ENCODE data around the gene MYH11. TPM values are rescaled to one million over a fixed set of nuclear protein-coding genes. Genes with fewer than 3 reads are reported as not detected.

The MYH11 gene
- total and polyA plus RNA-seq, 2 of the 13 experiments (the other 11 are each of a cell fraction or from before 2014, with no cell fraction given) = not detected

DNA sequence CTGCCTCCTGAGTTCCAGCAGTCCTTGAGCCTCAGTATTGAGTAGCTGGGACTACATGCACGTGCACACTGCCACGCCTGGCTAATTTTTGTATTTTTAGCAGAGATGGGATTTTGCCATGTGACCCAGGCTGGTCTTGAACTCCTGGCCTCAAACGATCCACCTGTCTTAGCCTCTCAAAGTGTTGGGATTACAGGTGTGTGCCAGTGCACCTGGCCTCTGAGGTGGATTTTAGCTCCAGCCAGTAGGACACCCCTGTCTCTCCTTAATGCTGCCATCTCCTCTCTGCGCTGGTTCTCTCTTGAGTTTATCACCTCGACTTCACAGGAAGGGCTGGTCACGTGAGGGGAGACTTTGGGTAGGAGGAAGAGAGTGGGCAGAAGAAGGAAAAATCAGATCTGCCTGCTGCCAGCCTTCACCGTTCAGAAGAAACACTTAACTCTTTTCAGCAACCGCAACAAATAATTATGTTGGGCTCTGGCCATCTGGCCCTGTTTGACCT lies 151.7 kb downstream of the MYH11 start (continued):
- TF ChIP-seq, protein P1, sequence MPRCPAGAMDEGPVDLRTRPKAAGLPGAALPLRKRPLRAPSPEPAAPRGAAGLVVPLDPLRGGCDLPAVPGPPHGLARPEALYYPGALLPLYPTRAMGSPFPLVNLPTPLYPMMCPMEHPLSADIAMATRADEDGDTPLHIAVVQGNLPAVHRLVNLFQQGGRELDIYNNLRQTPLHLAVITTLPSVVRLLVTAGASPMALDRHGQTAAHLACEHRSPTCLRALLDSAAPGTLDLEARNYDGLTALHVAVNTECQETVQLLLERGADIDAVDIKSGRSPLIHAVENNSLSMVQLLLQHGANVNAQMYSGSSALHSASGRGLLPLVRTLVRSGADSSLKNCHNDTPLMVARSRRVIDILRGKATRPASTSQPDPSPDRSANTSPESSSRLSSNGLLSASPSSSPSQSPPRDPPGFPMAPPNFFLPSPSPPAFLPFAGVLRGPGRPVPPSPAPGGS (CRISPR knock-in tag; IDR thresholded peaks at IDR 0.05) = 0 out of 2 replicates have a peak, but pooled peaks have one; percentile 22
- 0 out of 2 replicates have a peak, but pooled peaks have one; percentile 13 for TF ChIP-seq NRL (CRISPR knock-in tag; IDR thresholded peaks at IDR 0.05; ENCODE audit: borderline replicate concordance)

DNA sequence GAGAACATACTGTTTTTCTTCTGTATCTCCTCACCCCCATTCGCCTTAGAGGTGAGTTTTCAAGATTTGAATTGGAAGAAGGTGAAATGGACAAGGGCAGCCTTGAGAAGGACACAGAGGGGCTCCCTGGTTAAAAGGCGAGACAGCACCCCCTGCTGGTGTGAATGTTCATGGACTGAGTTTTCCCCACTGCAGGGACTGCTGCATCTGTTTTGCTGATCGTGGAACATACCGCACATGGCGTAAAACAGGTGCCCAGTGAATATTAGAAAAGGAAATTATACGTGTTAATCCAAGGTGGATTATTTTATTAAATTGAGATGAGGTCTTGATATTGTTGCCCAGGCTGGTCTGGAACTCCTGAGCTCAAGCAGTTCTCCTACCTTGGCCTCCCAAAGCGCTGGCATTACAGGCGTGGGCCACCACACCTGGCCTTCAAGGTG lies 152.3 kb downstream of the MYH11 start:
- CTCF ChIA-PET (ENCODE audit: low intra/inter-chr PET ratio, low total read pairs) = interaction anchor here (0.7 to 2.3 kb wide), 5 partner anchors 22 to 277 kb away, joined by 3 to 29 read pairs (median 3); no protein-coding TSS in a partner anchor
- TF ChIP-seq GTF3A (CRISPR knock-in tag; conservative IDR thresholded peaks at IDR 0.05) = no peak
- 0 out of 2 replicates have a peak, but pooled peaks have one; percentile 22 for TF ChIP-seq HOXA5 (CRISPR knock-in tag; IDR thresholded peaks at IDR 0.05)
- TF ChIP-seq, protein P2, sequence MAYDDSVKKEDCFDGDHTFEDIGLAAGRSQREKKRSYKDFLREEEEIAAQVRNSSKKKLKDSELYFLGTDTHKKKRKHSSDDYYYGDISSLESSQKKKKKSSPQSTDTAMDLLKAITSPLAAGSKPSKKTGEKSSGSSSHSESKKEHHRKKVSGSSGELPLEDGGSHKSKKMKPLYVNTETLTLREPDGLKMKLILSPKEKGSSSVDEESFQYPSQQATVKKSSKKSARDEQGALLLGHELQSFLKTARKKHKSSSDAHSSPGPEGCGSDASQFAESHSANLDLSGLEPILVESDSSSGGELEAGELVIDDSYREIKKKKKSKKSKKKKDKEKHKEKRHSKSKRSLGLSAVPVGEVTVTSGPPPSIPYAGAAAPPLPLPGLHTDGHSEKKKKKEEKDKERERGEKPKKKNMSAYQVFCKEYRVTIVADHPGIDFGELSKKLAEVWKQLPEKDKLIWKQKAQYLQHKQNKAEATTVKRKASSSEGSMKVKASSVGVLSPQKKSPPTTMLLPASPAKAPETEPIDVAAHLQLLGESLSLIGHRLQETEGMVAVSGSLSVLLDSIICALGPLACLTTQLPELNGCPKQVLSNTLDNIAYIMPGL (CRISPR knock-in tag; IDR thresholded peaks at IDR 0.05; ENCODE audit: borderline replicate concordance in 1 of 2, low read depth in 1 of 2) = peak in 1 of 2 experiments; percentile 33; a peak in 1 of 4 replicates
- peak; percentile 38 for TF ChIP-seq TBL1XR1 (IDR thresholded peaks at IDR 0.05; ENCODE audit: borderline replicate concordance, low read length, partially characterized antibody)
- TF ChIP-seq BCL6 (CRISPR knock-in tag; IDR thresholded peaks at IDR 0.05) = peak; percentile 10; the same call in 1 of the 2 replicates
- peak; percentile 48; the same call in 1 of the 2 replicates for TF ChIP-seq ZNF598 (CRISPR knock-in tag; IDR thresholded peaks at IDR 0.05; ENCODE audit: borderline replicate concordance)
- TF ChIP-seq ARNT2 (CRISPR knock-in tag; IDR thresholded peaks at IDR 0.05; ENCODE audit: low read depth) = 0 out of 2 replicates have a peak, but pooled peaks have one; percentile 2
- TF ChIP-seq SMC3 (IDR thresholded peaks at IDR 0.05; ENCODE audit: low read length) = peak; percentile 91
- no peak for TF ChIP-seq HIVEP1 (CRISPR knock-in tag; IDR thresholded peaks at IDR 0.05)
- peak; percentile 5; the same call in 1 of the 2 replicates for TF ChIP-seq DNMT1 (CRISPR knock-in tag; IDR thresholded peaks at IDR 0.05)
- TF ChIP-seq NR2F1 (CRISPR knock-in tag; IDR thresholded peaks at IDR 0.05) = 0 out of 4 replicates have a peak, but pooled peaks of 1 of the 2 experiments have one; percentile 12
- peak; percentile 45; the same call in 1 of the 2 replicates for TF ChIP-seq FOSL2 (CRISPR knock-in tag; IDR thresholded peaks at IDR 0.05)
- peak; percentile 68 for TF ChIP-seq RBM22 (optimal IDR thresholded peaks at IDR 0.05; ENCODE audit: low read length)
- TF ChIP-seq, protein P3, sequence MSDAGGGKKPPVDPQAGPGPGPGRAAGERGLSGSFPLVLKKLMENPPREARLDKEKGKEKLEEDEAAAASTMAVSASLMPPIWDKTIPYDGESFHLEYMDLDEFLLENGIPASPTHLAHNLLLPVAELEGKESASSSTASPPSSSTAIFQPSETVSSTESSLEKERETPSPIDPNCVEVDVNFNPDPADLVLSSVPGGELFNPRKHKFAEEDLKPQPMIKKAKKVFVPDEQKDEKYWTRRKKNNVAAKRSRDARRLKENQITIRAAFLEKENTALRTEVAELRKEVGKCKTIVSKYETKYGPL (CRISPR knock-in tag; IDR thresholded peaks at IDR 0.05) = no peak
- TF ChIP-seq RAD21 (CRISPR knock-in tag; IDR thresholded peaks at IDR 0.05) = peak; percentile 87
- no peak for TF ChIP-seq ZFYVE20 (CRISPR knock-in tag; IDR thresholded peaks at IDR 0.05; ENCODE audit: borderline replicate concordance, low read depth)

More for the DNA sequence above, 152.3 kb downstream of the MYH11 start:
- Histone ChIP-seq H3K4me2 (ENCODE audit: low read depth, low read length) (no peak overlapping the region), H3K9ac (ENCODE audit: insufficient read depth, low read depth, low read length) (no peak overlapping the region), H3K27ac (ENCODE audit: extremely low read length, insufficient read depth, low read length) (no peak overlapping the region), H3K4me3 (replicated peaks in 1 of 3; ENCODE audit: insufficient read depth in 1 of 3, low read depth in 2 of 3, low read length in 3 of 3) (no peak overlapping the region), H4K20me1 (ENCODE audit: insufficient read depth, low read length) (no peaks in the 10 kb centered on the region), H3K36me3 (replicated peaks in 1 of 2; ENCODE audit: control insufficient read depth in 1 of 2, insufficient read depth in 2 of 2, low read length in 2 of 2) (peaks cover 27 to 31% of the 10 kb centered on the region in 2 experiments), H3K4me1 (ENCODE audit: insufficient read depth, low read length) (no peaks in the 10 kb centered on the region), H3K79me2 (ENCODE audit: insufficient read depth, low read length) (no peaks in the 10 kb centered on the region), H2AFZ (ENCODE audit: low read length) (no peak overlapping the region), H3K9me3 (ENCODE audit: low read length) (no peaks in the 10 kb centered on the region), H3K27me3 (ENCODE audit: control insufficient read depth in 1 of 2, insufficient read depth in 2 of 2, low read length in 2 of 2) (no peaks in the 10 kb centered on the region; a peak in 1 of 5 replicates)
- ATAC-seq (peak; percentile 88), DNase-seq (ENCODE audit: low spot score) (peak; percentile 75), FAIRE-seq (peak; percentile 97)
- in situ Hi-C loops (cut with HindIII; ENCODE audit: extremely low pct_ligation_motif_present, low pct_unique_long_range_greater_than_20kb) (loop anchor here (5.0 to 10.0 kb wide), 2 partner anchors 192 to 280 kb away; no protein-coding TSS in a partner anchor), intact Hi-C loops (cut with micrococcal nuclease; ENCODE audit: unreplicated experiment) (loop anchor here (1.0 to 5.0 kb wide), 6 partner anchors 22 to 277 kb away; partner anchors contain the start of genes MARF1 and NDE1)
- POLR2A ChIA-PET = interaction anchor here (2.5 kb wide), 1 partner anchor 62 kb away, joined by 6 read pairs; the partner anchor contains the start of gene MARF1
- WGBS (ENCODE audit: low lambda C conversion rate) = 59% methylated on average over 8 of the region's 8 CpGs
- no TSS peak for BruUV-seq (replicated peaks)

Measured in HepG2 (cell line).